Osteocyte (in vitro differentiated cells): Measurements from ENCODE around the gene NOP56. TPM values are rescaled to one million over a fixed set of nuclear protein-coding genes. Genes with fewer than 3 reads are reported as not detected.

ENCODE experiments used
- DNase-seq: peaks from one replicate; pipeline ENCODE4 v3.0.0; 2021; ENCODE audit warnings: mixed read lengths; ENCODE audit not compliant: unreplicated experiment; ENCODE audit errors: extremely low spot score
- H3K27ac Mint-ChIP-seq: one replicate; pipeline ENCODE4 v1.8.0; 2021; ENCODE audit warnings: mild to moderate bottlenecking, mixed read lengths; ENCODE audit not compliant: unreplicated experiment
- H3K27me3 Mint-ChIP-seq: one replicate; pipeline ENCODE4 v1.8.0; 2021; ENCODE audit warnings: mixed read lengths; ENCODE audit not compliant: unreplicated experiment
- H3K36me3 Mint-ChIP-seq: one replicate; pipeline ENCODE4 v1.8.0; 2021; ENCODE audit warnings: mixed read lengths; ENCODE audit not compliant: unreplicated experiment
- H3K4me1 Mint-ChIP-seq: one replicate; pipeline ENCODE4 v1.8.0; 2021; ENCODE audit warnings: mixed read lengths; ENCODE audit not compliant: unreplicated experiment
- H3K4me3 Mint-ChIP-seq: one replicate; pipeline ENCODE4 v1.8.0; 2021; ENCODE audit warnings: mild to moderate bottlenecking, moderate library complexity, mixed read lengths; ENCODE audit not compliant: unreplicated experiment
- H3K9me3 Mint-ChIP-seq: one replicate; pipeline ENCODE4 v1.8.0; 2021; ENCODE audit warnings: mixed read lengths; ENCODE audit not compliant: unreplicated experiment
- total RNA-seq: library from RNA; stranded (reverse); gene quantifications from 2 replicates; pipeline ENCODE4 v1.2.1, GENCODE V29; 2021
- TF ChIP-seq, protein P1 (sequence below): fragments of 200-600 bp; sonication (generic); IDR thresholded peaks from 2 replicates; pipeline ENCODE4 v1.5.0; 2021; ENCODE audit warnings: antibody characterized with exemption, mild to moderate bottlenecking, moderate library complexity

NOP56 gene
- total RNA-seq, 1 donor from 2014 or later = 141 TPM

DNA sequence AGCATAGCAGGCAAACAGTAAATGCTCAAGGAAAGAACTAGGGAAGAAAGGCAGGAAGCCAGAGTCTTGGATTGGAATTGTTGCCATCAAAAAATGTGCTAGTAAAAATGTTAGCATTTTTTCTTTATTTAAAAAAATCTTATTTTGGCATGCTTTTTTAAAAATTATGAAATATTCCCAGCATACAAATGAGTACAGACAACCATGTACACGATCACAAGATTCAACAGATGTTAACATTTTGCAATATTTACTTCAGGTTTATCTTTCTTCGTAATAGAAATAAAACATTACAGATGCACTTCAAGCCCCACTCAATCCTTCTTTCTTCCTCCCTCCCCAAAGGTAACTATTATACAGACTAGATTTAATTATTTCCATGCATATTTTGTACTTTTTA lies 27.4 kb upstream of the NOP56 start:
- TF ChIP-seq, protein P1, sequence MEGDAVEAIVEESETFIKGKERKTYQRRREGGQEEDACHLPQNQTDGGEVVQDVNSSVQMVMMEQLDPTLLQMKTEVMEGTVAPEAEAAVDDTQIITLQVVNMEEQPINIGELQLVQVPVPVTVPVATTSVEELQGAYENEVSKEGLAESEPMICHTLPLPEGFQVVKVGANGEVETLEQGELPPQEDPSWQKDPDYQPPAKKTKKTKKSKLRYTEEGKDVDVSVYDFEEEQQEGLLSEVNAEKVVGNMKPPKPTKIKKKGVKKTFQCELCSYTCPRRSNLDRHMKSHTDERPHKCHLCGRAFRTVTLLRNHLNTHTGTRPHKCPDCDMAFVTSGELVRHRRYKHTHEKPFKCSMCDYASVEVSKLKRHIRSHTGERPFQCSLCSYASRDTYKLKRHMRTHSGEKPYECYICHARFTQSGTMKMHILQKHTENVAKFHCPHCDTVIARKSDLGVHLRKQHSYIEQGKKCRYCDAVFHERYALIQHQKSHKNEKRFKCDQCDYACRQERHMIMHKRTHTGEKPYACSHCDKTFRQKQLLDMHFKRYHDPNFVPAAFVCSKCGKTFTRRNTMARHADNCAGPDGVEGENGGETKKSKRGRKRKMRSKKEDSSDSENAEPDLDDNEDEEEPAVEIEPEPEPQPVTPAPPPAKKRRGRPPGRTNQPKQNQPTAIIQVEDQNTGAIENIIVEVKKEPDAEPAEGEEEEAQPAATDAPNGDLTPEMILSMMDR = no peak
- peaks cover 17% of the 10 kb centered on the region for H3K27me3 Mint-ChIP-seq
- H3K4me1 Mint-ChIP-seq = no peaks in the 10 kb centered on the region
- H3K4me3 Mint-ChIP-seq = no peak overlapping the region
- H3K27ac Mint-ChIP-seq = no peak overlapping the region
- H3K9me3 Mint-ChIP-seq = peaks cover 17% of the 10 kb centered on the region
- no peaks in the 10 kb centered on the region for H3K36me3 Mint-ChIP-seq
- no peak for DNase-seq

DNA sequence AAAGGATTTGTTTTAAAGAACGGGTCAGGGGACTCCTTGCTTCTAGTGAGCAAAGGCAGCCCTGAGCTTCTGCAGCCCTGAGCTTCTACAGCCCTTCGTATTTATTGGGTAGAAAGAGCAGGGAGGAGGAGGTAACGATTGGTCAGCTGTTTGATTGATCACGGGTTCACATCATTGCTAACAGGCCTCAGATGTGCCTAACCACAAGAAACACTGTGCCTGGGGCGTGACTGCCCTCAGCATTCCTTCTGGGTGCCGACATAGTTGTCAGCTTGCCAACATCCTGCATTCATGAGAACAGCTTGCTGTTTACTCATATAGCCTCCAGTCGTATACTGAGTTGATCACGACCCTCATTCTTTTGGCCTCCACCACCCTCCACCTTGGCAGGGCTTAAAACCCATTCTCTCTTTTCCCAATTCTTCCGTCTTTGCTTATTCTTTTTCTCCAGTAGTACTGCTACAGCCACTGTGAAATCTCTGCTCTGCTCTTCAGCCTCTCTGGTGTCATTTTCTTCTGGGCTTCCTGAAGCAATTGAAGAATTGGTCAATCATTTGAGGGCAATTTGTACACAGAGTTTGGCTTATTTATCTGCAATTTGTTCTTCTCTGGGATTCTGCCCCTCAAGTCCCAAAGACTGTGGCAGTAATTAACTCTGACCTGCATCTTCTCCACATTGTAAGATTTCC lies 25.4 kb upstream of the NOP56 start:
- Mint-ChIP-seq H3K9me3 (peaks cover 33% of the 10 kb centered on the region), H3K4me1 (no peaks in the 10 kb centered on the region), H3K4me3 (no peak overlapping the region), H3K36me3 (no peaks in the 10 kb centered on the region), H3K27me3 (peaks cover 24% of the 10 kb centered on the region), H3K27ac (no peak overlapping the region)
- TF ChIP-seq, protein P1 = no peak
- DNase-seq = no peak

- peaks cover 27% of the 10 kb centered on the region for H3K9me3 Mint-ChIP-seq
- peaks cover 41% of the 10 kb centered on the region for H3K27me3 Mint-ChIP-seq
- H3K27ac Mint-ChIP-seq = no peak overlapping the region
- no peaks in the 10 kb centered on the region for H3K4me1 Mint-ChIP-seq
- TF ChIP-seq, protein P1 = peak; percentile 19
- DNase-seq = no peak
- H3K4me3 Mint-ChIP-seq = no peak overlapping the region
- H3K36me3 Mint-ChIP-seq = no peaks in the 10 kb centered on the region
These were observed 21.2 kb upstream of the NOP56 start for GRCh38 chr20:2631228-2631627.

DNA sequence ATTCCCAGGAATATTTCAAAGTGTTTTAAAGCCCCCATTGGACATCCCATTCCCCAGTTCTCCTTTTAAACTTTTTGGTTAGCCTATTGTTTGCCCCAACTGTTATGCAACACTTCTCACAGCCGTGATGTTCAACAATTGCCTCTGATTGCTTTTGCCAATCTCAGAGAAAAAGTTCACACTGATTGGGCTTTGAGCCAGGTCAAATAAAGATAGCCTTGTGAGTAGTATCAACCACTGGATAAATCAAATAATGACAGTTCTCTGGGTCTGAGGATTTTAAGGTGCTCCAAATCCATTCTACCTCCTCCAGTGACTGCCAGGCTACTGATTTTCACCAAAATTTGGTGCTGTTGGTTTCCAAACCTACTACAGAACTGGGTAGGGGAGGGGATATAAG lies 19.1 kb upstream of the NOP56 start:
- TF ChIP-seq, protein P1 = no peak
- Mint-ChIP-seq H3K27me3 (peaks cover 47% of the 10 kb centered on the region), H3K4me3 (no peak overlapping the region), H3K36me3 (no peaks in the 10 kb centered on the region), H3K27ac (no peak overlapping the region), H3K9me3 (peaks cover 20% of the 10 kb centered on the region), H3K4me1 (no peaks in the 10 kb centered on the region)
- DNase-seq = no peak

DNA sequence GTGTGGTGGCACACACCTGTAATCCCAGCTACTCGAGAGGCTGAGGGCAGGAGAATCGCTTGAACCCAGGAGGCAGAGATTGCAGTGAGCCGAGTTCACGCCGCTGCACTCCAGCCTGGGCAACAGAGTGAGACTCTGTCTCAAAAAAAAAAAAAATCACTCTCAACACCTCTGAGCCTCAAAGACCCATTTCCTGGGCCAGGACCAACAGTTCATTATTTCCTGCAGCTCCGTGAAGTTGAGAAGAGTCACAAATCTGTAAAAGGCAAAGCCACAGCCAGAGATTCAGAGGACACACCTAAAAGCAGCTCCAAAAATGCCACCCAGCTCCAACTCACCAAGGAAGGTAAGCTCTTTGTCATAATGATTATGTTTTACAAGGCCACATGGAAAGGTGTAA lies 15.2 kb upstream of the NOP56 start:
- peaks cover 32% of the 10 kb centered on the region for H3K27me3 Mint-ChIP-seq
- no peaks in the 10 kb centered on the region for H3K4me1 Mint-ChIP-seq
- no peak overlapping the region for H3K27ac Mint-ChIP-seq
- TF ChIP-seq, protein P1 = no peak
- H3K4me3 Mint-ChIP-seq = no peak overlapping the region
- H3K36me3 Mint-ChIP-seq = no peaks in the 10 kb centered on the region
- H3K9me3 Mint-ChIP-seq = no peaks in the 10 kb centered on the region
- DNase-seq = no peak
